NCI-H1436 (cell line): ENCODE results near the gene GRM7.

Experiments
- DNase-seq: peaks from one replicate; lab custom pipeline; 2025; lab: John Stamatoyannopoulos, UW

The GRM7 gene

DNA sequence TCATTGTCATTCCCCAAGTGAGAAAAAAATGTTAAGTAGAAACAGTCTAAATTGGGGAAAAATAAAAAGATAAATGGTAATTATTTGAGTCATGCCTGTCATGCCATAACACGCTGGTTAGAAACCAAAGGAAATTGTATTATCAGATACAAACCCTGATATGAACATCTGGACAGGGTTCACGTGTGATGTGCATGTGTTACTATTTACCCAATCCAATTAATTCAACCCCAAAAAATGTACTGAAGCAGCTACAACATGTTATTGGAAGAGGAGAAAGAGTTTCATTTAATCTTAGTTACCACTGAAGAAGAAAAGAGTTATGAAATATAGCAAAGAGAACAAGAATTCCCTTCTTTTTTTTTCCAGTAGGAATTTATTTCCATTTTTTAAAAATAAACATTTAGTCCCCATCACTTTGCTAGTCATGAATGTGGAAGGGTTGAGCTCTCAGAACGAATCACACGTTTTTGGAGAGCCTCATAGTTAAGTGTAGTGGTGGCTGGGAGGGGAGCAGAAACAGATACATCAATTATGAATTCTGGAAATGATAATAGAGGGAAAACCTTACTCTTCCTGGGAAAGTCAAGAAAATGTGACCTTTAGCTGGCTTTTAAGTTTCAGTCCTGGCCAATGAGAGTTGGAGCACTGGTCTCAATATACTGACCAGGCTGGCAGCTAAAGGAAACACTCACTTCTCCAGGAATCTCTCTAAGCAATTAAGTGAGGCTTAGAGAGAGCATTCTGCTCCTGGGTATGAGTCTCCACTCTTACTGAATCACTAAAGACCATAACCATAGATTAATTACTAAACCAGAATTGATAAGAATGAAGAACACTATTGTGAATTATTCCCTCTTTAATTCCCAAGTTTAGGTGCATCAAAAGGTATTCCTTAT lies 796.5 kb downstream of the GRM7 start:
- no peak for DNase-seq

DNA sequence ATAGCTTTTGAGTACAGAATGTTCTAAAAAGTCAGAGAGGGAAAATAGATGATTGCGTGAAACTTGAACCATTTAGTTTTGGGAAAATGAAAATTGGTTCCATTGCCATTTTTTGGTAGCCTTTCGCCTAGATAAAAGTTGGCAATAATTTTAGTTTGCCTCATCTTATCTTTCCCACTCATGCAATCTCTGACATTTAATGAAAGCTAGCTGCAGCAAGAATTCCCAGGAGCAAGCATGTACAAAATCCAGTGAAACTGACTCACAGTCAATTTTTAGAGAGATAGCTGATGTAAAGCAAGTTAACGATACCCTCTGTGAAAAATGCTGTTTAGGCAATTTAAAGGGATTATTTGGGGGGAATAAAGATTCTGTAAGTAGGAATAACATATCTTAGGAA lies 797.4 kb downstream of the GRM7 start:
- DNase-seq: no peak

DNA sequence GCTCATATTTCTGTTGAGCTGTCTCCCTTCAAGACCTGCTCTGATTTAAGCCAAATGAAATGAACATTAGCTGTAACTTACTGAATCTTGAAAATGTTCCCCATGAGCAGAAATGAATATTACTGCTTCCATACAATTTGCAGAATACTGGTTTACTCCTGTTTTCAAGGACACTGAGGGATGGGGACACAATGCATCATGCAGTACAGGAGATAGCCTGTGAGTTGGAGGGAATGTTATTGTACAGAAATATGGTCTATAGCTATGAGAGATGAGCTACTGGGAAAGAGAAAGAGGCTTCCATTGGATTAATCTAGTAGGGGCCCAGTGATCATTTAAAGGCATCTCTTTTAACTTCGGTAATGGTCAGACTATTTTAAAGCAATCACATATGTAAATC lies 798.2 kb downstream of the GRM7 start:
- no peak for DNase-seq

DNA sequence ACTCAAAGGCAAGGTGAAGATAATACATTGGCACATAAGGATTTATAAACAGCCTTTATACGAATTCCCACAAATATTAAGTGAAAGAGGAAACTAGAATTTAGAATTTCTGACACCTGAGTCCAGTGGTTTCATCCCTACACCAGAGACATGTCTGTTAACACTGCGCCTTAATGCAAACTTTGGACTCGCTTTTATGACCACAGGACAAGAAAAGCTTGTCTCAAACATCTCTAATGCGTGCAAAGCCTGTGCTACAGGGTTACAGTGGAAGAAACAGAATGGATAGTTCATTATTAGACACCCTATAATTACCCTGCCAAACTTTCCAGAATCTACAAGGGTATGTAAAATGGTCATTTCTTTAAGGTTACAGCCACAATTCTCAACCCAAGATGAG lies 802.9 kb downstream of the GRM7 start:
- DNase-seq: no peak

DNA sequence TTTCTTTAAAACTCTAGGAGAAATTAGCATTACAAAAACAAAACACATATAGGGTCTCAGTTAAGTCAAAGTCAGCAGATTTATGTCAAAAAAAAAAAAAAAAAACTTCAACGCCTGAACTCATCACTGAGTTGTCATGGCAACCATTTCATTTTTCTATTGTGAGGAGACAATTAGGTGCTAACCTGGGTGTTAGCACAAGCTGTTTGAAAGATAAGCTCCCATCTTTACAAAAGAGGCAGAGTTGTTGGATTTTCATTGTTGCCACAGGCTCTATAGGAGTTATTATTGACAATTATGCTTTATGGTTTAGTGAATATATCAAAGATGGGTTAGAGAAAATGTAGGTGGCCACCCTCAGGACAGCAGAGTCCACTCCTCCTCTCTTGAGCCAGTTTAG lies 806.9 kb downstream of the GRM7 start:
- DNase-seq: no peak

DNA sequence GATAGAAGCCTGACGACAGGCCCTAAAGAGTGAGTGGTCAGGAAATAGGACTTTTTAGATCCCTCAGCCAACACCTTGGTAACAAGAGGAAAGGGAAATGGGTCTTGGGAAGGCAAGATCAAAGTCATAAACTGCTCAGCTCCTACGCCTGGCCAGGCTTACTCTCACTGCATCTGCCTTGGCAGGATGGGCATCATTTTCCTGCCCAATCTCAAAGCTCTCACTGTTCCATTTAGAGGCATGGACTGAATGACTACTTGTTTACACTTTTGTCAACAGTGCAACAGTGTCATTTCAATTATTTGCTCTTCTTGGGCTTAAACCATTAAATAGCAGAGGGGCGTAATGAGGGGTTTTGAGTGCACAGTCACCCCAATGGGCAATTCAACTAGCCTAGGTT lies 808.7 kb downstream of the GRM7 start:
- DNase-seq: no peak

DNA sequence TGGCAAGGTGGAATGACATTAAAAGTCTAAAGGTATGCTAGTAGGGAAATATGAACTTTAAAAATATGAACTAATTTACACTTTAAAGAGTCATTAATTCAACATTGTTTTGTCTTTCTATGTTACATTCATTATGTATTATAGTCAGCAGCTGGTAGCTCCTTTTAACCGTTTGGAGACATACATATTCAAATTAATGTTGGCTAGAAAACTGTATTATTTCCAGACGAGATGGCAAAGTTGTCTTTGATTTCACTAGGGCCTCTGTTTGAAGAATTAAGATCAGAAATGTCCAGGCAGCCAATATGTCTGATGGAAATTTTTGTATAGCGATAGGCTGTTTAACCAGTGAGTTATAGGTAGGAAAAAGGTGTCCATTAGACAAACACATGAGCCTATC lies 817.6 kb downstream of the GRM7 start:
- DNase-seq: no peak

DNA sequence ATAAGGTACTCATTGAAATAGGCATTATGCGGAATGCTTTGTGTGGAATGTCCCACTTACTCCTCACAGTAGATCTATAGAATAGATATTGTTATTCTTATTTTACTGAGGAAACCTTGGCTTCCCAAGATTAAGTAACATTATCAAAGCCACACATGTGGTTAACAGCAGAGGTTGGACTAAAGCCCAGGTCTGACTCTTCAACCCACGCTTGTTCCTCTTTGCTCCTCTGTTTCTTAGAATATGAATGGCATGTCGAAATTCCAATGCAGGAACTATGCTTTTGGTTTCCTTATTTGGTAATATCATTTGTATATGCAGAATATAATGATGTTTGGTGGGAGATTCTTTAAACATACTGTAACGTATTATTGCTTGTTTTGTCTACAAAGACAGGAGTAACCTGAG lies 821.9 kb downstream of the GRM7 start:
- DNase-seq: no peak

DNA sequence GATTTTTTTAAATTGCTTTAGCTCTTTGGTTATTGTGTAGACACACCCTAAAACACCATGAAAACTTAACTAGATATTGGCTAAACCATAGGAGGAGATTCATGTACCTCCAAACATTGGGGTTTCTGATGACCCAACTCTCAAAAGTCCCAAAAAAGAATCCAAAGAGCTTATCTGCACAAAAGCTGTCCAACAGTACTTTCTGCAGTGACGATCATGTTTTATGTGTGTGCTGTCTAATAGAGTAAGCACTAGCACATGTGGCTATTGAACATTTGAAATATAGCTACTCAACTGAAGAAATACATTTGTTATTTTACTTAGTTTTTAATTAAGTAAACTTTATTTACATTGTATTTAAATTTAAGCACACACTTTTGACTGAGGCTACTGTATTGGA lies 822.5 kb downstream of the GRM7 start:
- no peak for DNase-seq

DNA sequence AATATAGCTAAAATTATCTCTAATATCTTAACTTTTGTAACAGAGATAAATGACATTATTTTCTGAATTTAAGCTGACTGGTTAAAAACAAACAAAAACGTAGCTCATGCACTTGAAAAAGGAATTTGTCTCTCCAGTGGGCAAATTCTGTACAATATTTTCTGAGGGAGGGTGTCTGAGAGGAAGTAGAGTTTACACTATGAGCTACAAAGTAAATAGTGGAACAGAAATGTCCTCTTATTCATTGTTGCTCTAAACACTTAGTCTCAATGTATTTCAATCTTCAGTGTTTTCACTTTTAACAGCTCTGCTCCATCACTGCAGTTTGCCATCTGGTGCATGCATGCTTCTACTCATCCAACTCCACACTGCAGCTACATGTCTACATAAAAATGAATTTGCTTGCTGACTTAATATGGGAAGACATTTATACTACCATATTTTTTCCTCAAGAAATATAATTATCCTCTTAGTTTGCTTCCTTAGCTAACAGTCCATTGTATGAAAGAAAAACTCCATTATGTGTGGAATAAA lies 823.3 kb downstream of the GRM7 start:
- no peak for DNase-seq

DNA sequence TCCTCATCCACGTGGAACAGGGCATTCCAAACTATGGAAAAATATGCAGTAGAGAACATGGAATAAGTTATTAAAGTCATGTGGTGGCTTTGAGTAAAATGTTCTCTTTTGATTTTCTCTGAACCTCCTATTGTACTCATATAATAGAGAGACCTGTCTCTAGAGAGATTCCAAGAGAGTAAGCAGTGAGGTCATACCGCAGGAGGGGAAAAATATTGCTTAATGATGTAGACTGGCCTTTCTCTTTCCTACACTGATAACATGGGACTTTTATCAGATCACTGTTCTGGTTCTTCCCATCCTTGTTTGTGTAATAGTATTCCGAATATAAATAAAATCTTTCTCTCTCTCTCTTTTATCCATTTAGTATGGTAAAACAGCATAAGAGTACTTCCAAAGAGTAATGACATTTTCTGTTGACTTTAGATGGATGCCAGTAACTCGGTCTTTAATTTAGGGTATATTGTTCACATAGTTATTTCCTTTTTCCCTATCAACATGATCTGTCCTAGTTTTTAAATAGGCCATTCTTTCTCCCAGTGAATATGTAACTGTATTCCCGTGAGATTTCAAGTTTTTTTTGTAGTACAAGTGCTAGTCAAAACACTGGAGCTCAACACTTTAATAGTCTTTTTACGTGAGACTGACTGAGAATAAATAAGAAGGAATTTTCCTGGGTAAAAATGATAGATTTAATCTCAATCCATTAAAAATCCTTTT lies 826.7 kb downstream of the GRM7 start:
- DNase-seq: no peak

DNA sequence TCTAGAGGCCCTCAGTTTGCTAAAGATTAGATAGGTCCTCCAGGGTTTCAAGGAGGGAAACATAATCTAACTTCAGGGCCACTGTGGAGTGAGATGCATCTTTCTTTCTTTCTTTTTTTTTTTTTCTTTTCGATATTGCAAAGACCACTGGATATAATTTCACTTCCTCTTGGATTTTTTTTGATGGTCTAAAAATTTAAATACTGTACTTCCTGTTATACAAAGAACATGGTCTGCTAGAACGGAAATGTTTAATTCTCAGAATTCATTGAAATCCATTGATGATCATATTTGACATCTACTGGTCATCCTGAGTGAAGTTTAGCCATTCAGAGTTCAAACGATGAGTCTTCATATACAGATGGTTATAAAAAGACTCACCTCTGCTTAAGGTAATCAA lies 832.0 kb downstream of the GRM7 start:
- no peak for DNase-seq

DNA sequence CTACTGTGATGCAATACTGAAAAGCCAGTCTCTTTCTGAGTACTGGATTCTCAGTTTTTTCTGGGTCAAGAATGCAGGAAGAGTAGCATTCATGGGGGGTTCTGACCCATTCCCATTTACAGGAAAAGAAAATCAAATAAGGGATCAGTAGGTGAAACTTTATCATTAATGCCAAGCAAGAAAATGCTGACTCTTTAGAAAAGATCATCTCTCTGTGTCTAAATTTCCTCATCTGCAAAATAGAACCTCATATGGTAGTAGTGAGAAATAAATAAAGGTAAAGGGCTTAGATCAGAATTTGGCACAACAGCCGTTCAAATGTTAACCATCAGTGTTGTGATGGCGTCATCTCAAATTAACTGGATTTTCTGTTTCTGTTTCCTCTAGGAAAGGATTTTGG lies 833.1 kb downstream of the GRM7 start:
- DNase-seq: no peak

DNA sequence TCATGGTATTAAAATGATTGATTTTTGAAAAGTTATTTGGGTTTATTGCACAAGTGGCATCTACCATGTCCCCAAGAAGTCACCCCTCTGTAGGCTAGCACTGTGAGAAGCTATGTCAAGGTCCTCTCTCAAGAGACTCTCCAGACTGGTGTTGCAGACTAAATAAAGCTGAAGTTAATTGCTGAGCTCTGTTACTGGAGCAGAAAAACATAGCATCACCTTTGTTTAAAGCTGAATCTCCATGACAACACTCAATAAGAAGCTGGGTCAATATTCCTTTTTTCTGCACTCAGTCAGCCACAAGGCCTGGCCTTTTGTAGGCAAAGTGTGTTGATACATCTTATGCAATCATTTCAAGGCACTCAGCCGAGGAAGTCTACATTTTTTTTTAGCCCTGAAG lies 834.1 kb downstream of the GRM7 start:
- DNase-seq: no peak

DNA sequence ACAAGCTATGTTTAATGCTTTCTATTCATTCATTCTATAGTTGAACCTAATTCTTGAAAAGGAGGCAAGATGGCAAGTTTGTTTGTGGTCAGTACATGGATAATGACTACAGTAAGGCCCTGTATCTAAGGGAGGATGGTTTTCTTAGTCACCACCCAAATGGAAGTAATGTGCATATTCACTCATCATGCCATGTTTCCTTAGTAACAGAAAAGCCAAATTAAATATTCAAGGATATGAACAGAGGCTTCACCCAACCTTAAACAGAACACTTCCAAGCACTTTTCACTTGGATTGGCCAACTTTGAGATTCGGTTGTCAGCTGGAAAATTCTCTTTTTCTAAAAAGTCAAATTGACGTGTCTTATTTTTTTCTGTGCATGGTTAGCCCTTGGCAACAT lies 835.4 kb downstream of the GRM7 start:
- no peak for DNase-seq

DNA sequence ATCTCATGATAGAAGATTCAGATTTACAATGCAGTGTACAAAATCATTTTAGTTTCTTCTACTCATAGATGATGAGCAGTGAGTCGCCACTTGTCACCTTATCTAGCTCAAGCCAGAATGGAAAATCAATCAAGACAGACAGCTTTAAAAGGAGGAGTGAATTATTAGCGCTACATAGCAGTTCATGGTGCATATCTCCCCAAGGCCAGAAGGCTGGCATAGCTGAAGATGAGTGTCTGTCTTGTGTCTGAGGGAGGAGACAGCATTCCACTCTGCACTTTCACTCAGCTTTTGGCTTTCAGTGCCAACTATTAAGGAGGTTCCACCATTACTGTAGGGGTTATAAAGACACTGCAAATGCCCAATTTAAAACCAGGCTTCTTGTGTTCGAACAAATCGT lies 836.6 kb downstream of the GRM7 start:
- DNase-seq: no peak

DNA sequence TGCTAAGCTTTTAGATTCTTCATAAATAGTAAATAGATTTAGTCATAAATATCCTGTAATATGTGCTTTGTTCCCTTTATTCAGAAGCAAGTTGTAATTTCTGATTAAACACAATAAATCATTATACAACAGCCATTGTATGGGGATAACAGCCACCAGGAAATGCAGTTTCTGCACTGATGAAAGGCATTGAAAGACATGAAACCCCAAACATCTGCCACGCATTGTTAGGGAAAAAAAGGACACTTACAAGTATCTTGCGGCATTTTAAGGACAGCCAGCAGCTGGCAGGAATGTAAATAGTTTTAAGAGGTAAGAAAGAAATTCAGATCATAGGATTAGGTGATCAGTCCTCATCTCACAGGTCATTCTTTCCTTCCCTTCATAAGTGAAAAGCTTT lies 839.6 kb downstream of the GRM7 start:
- DNase-seq: no peak

DNA sequence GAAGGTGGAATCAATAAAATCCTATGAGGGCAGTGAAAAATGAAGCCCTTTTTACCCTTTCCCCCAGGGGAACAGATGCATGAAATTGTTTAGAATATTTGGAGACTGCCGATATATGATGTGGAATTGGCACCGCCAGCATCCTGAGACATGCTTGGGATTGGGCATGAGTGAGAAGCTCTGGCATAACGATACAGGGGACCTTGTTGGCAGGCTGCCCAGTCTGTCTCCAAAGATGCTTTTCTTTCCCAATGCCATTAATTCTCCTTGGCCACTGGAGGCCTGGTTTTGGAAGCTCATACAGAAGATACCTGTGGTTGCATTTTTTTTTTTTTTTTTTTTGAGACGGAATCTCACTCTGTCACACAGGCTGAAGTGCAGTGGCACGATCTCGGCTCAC lies 840.1 kb downstream of the GRM7 start:
- no peak for DNase-seq

DNA sequence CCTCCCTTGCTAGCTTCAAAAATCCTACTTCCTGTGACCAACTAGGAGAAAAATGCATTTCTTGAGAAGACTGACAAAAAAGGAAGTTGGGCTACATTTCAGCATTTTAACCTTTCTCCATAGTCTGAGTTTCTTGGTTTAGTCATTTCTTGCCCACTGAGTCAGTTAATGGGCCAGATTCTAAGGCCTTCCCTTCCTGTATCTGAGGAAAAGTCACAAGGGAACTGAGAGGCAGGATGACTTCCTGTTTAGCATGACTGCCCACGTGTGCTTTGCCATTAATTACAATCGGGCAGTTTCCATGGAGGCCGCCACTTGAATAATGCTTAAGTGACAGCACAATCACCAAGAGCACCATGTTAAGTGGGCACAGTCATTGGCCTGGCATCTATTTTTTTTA lies 846.3 kb downstream of the GRM7 start:
- DNase-seq: no peak

DNA sequence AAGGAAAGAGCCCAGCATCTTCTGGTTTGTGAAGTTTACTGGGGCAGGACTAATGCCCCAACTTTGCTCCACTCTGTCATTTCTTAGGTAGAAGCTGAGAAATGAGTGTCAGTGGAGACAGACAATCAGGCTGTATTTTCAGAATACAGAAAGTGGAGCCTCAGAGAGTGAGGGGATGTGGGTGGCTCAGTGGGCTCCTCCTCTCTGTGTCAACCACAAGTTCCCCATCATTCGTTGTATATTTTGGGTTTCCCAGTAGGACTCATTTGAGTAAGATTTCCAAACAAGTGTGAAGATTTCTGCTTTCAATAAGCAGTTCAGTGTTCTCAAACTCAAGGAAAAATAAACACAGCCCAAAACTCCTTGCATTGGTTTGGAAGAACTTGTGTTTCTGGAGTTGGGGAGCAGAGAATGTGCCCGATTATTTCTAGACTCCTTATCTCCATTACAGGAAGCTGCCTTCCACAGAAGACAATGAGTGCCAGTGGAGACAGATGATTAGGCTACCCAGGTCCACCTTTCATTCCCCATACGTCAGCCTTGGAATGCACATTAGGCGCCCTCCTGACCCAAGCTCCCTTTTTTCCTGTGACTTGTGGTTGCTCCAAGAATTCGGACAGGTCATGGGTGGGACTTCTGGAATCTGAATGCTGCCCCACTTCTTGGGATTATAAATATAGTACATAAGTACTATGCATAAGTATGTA lies 848.6 kb downstream of the GRM7 start:
- no peak for DNase-seq

DNA sequence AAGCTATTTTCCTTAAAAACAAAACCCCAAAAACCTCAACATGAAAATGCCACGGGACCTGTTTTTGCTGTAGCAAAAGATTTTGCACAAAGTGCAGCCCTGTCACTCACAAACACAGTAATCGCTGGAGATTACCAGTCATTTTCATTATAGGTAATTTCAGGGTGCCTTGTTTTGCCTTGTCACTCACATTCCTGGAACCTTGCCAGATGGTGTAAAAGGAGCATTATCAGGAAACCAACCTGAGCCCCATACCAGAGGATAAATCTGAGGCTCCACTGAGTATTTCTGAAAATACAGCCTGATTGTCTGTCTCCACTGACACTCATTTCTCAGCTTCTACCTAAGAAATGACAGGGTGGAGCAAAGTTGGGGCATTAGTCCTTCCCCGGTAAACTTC lies 849.4 kb downstream of the GRM7 start:
- DNase-seq: peak; percentile 32

DNA sequence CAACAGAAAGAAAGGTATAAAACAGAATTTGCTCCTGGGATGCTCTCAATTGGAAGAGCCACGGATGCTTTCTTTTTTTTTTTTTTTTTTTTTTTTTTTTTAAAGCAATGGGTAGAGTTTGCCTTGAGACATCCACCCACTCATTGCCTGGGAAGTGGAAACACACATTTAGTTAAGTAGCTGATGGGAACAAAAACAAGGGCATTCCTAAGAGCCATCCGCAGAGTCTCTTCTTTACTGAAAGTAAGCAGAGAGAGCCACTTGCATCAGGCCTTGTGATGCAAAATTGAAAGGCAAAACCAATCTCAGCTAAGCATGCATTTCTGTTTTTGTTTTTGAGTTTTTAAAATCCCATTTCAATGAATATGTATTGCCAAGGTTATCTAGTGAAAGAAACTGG lies 852.8 kb downstream of the GRM7 start:
- DNase-seq: no peak
